GM18868 (cell line): Measurements from ENCODE around the gene DMD.
A peak's percentile ranks its signal among the peaks of the same experiment; 100 is the strongest.
"Not testable (repeated sequence)": the region's sequence is repeated elsewhere in the genome, so short reads cannot be mapped to it uniquely, and the experiment has no call there.

Experiments used
- ATAC-seq: cut with Tn5 transposase; IDR thresholded peaks from one replicate; pipeline ENCODE4 v1.9.1; 2021; ENCODE audit warnings: mild to moderate bottlenecking, moderate library complexity; ENCODE audit not compliant: unreplicated experiment

DMD gene

DNA sequence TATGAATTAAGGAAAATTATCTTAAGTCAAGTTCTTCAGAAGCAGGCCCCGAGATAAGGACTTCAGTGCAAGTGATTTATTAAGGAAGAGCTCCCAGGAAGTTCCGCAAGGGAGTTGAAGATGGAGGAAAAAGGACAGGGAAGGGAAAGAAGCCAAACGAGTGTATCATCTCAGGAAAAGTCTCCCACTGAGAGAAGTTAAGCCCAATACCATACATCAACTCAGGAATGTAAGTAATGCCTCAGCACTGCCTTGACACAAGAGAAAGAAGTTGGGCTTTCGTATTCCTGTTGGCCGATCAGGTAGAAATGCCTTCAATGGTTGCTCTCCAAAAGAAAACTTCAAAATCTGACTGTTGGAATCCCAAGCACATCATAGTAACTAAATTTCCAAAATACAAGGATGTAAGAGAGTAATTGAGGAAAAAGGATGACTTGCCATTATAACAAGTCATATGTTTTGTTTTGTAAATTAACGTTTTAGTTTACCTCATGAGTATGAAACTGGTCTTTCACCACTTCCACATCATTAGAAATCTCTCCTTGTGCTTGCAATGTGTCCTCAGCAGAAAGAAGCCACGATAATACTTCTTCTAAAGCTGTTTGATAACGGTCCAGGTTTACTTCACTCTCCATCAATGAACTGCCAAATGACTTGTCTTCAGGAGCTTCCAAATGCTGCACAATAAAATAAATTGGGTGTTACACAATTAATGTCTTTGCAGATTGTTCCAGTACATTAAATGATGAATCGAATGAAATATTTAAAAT, 566.7 kb downstream of the DMD start:
- ATAC-seq: no peak

DNA sequence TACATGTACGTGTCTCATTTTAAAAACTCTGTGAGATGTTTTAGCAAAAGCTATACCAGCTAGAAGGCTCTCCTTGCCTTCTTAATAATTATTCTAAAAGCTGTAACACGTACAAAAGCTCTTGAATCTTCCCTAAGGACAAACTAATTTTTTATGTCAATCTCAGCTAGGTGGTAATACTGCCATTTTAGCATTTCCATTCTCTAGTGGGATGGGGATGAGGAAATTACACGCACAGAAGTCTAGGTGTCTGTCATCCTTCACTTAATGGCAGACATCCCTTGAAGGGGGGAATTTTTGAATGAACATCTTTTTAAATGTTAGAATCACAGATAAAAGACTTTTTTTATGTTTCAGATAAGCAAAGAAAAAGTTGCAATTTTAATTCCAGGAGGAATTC, 569.1 kb downstream of the DMD start:
- no peak for ATAC-seq

DNA sequence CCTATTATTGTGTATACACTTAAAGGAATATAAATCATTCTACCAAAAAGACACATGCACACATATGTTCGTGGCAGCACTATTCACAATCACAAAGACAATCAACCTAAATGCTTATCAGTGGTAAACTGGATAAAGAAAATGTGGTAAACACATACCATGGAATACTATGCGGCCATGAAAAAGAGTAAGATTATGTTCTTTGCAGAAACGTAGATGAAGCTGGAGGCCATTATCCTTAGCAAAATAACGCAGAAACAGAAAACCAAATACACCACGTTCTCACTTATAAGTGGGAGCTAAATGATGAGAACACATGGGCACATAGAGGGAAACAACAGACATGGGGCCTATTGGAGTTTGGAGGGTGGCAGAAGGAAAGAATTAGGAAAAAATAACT, 593.2 kb downstream of the DMD start:
- ATAC-seq: no peak

DNA sequence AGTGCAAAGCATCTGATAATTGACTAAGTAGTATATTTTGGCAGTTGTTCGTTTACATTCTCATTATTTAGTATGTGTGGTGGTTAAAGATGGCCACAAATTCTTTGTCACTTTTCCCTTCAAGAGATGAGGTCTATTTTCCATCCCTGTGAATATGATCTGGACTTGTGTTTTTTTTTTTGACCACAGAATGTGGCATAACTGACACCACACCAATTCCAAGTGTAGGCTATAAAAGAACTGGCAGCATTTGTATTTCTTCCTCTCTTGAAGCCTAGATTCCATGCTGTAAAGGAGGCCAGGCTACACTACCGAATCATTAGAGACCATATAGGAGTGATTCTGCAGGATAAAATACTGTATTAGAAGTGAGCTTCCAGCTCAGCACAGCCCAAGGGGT, 596.6 kb downstream of the DMD start:
- ATAC-seq: no peak

DNA sequence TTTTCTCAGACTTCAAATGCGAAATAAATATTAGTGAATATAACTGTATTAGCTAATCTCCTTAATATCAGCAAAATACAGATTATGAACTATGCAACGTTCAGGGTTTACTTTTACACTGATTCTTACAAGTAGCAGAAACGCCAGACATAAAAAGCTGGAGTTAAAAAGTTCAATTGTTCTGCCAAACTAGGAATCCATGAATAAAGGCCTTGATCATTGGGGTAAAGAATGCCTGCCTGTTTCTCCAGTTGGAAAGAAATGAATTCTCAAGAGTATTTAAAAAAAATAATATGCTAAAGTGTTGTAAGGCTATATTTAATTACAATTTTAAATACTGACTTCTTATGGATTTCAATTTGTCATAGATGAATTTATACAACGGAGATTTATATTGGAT, 612.2 kb downstream of the DMD start:
- no peak for ATAC-seq

DNA sequence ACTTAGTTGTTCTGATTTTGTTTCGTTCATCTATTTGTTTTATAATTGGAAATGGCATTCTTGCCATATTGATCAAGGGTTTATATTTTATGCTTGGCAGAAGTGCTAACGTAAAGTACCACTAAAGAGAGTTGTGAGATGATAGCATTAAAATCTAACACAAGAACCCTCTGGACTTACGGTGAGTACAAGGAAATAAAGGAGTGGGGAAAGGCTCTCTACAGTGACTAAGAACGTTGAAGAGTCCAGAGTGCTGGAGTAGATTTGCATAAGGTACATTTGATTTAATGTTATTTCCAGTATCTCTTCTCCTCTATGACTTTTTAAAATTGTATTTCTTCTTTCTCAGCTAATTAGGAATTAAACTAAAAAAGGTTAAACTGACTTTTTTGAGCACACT, 612.6 kb downstream of the DMD start:
- ATAC-seq: no peak

DNA sequence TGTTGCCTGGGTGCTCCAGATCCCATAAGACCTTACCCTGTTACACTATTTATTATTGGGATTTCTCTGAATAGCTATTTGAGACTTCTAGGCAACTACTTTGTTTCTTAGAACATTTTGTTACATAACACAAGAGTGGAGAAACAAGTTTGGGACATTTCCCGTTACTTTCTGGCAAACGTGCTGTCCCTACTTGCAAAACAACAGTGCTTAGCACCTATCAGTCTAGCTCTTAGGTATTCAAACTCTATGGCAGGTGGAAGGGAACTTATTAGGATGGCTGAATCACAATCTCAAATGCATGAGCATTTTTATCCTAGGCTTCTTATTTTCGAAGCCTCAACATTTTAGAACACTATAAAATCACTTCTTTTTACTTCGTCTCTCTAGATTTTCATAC, 613.6 kb downstream of the DMD start:
- no peak for ATAC-seq

DNA sequence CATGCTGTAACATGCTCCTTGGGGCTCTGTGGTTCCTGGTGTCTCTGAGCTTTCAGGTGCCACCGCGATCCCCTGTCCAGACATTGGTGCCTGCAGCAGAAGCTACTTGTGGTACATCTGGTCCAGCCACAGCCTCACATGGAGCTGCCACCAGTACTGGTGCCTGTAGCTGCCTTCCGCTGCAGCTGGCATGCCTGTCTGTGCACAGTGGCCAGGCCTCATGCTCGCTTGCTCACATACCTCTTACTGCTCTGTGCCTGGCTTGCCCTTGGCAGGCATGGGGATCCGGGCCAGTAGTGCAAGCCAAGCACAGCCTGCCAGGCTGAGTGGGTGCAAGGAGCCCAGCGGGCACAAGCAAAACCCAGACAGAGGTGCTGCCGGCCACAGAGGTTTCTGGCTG, 618.6 kb downstream of the DMD start:
- no peak for ATAC-seq

DNA sequence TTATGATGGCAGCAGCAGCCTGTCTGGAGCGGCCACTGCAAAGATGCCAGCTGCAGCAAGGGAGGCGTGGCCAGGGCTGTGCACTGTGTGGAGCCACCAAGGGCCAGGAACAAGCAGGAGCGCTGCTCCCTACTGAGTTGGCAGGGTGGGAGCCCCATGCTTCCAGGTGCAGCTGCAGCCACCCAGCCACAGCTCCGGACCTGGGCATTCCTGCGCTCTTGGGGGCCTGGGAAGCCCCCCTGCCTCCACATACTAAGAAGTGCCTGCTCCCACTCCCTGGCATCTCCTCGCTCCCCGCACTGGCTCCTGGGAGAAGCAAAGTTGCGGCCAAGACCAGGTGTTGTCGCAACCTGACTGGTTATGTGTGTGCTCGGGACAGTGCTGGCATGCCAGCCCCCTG, 619.8 kb downstream of the DMD start:
- ATAC-seq: no peak

DNA sequence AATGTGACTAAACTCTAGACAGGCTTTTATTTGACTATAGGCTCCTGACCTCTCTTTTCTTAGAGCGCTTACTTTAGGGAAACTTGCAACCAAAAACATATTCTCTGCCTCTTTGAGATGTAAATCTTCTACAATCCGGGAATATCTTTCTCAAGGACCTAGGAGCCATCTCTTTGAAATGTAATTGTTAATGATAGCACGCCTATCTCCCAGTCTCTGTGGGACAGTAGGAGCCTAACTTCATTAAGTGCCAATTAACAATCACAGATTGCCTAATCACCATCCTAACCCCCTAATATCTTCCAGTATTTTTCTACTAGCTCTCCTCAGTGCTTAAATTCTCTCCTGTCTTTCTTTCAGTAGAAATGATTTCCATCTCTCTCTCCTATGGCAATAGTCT, 628.6 kb downstream of the DMD start:
- no peak for ATAC-seq

DNA sequence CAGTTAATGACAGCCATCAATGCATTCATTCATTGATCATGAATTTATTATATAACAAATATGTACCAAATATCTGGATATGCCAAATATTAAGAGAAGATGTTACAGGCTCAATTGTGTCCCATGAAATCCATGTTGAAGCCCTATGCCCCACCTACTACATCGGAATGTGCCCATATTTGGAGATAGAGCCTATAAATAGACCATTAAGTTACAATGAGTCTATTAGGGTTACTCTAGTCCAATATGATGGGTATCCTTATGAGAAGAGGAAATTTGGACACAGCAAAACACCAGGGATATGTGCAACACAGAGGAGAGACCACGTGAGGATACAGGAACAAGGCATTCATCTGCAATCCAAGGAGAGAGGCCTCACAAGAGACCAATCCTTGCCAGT, 634.5 kb downstream of the DMD start:
- ATAC-seq: no peak

DNA sequence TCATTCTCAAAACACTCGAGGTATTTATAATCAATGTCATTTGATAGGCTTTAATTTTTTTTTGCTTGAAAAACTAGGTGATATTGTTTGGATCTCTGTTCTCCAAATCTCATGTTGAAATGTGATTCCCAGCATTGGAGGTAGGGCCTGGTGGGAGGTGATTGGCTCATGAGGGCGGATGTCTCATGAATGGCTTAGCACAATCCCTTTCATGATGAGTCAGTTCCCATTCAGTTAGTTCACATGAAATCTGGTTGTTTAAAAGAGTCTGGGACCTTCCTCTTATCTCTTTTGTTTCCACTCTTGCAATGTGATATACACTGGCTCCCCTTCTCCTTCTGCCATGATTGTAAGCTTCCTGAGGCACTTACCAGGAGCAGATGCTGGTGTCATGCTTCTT, 638.7 kb downstream of the DMD start:
- no peak for ATAC-seq

DNA sequence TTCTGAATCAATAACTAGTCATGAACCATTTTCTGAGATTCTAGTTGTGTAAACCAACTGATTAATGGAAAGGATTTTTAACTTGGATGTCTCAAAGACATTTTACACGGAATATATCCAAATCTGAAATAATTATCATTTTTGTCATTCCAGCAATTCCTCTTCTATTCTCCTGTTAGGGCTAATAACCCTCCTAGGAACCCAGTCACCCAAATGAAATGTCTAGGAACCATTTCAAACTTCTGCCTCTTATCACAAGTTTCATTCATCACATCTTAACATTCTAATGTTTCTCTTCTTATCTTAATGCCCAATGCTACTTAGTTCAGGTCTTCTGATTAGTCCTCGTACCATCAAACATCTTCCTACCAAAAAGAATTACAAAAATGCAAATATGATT, 639.8 kb downstream of the DMD start:
- ATAC-seq: no peak

DNA sequence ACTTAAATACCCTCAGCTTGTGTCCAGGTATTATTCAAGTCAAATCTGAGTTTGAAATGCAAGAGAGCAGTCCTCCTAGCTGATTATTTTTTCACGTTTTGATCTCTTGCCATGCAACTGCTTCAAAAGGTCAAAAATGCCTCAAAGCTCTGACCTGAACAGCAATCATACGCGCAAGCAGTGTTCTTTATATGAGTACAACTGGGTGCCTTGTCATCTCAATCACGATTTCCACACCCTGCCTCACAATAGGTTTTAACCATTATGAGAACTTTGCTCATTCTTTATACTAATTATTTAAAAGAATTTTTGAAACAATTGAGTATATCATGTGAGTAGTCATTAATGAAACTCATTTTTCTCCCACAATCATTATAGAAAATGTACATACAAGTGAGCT, 649.1 kb downstream of the DMD start:
- ATAC-seq: no peak

DNA sequence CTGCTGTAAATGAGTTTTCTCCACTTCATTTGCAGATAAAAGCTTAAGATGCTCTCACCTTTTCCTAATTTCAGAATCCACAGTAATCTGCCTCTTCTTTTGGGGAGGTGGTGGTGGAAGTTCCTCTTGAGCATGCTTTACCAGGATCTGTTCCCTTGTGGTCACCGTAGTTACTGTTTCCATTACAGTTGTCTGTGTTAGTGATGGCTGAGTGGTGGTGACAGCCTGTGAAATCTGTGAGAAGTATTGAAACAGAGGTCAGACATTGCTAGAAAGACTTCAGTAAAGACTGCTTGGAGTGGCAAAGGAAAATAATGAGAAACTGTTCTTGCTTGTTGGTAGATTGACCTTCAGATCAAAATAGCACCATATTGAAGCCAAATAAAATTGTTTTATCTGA, 666.2 kb downstream of the DMD start:
- ATAC-seq: no peak

DNA sequence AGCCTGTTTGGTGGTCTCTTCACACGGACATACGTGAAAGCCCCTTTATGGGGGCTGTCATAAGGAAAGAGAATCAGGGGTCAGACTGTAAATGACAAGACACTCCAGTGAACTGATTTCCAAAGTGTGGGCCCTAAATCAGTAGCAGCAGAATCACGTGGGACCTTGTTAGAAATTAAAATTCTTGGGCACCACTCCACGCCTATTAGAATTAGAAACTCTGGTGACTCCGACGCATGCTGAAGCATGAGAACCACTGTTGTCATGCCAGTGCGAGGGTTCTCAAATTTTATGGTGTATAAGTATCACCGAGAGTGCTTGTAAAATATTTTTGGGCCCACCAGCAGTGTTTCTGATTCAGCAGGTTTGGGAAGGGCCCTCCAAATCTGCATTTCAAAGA, 672.8 kb downstream of the DMD start:
- no peak for ATAC-seq

DNA sequence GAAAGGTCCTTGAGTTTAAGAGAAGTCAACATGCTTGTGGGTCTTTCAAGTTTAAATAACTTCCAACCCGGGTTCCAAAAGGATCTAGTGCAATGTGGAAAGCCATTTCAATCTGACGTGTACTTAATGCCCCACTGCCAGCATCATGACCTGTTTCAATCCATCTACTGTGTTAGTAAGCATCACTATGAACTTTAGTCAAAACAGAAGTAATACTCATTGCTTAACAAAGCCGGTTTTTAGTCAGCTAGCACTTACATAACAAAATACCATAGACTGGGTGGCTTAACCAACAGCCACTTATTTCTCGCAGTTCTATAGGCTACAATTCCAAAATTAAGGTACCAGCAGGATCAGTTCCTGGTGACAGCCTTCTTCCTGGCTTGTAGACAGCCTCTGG, 677.5 kb downstream of the DMD start:
- peak; percentile 94 for ATAC-seq

DNA sequence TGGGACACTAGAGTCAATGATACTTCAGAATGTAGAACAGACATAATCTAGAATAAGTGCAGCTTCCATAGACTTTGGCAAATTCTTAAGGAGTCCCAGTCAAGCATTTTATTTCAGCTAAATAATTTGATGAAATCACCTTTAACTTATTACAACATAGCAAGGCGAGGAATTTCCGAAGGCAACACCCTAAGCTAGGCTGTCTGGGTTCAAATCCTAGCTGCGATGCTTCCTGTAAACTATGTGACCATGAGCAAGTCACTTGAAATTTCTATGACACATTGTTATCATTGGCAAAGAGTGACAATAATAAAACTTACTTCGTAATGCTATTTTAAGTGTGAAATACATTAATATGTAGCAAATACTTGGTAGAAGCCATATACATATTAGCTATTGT, 679.1 kb downstream of the DMD start:
- no peak for ATAC-seq

DNA sequence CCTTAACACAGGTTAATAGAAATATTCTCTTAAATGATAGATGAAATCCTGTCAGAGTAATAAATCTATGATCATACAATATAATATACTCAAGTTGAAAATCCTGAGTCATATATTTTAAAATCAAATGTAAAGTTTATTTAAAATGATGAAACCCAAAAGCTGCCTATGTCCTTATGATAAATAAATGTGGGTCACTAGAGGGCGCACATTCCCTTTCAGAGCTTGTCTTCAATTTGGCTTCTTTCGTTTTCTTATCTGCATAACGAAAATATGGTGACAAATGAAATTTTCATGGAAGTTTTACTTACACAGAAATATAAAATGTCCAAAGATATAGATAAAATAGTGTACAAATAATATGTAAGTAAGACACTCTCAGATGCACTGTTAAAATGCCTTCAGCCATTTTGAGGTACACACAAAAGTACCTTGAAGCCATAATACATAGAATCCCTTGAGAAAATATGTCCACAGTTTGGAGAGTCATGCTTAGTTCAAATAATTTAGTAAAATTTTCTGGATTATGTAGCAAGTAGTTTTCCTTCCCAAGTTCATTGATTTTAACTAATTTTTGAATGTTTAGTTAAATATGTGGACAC, 680.4 kb downstream of the DMD start:
- no peak for ATAC-seq

DNA sequence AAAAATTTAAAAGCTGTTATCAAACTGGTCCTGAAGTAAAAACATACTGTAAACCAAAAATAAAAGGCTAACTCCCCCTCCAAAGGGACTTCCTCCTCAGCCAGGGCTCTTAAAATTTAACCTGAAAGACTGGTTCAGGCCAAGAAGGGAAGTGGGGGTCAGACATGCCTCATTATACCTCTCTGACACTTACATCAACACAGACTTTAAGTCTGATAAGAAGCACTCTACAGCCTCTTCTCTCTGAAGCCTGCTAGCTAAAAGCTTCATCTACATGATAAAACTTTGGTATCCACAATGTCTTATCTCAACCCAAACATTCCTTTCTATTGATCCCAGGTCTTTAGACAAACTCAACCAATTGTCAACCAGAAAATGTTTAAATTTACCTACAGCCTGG, 682.9 kb downstream of the DMD start:
- ATAC-seq: not testable (repeated sequence)

DNA sequence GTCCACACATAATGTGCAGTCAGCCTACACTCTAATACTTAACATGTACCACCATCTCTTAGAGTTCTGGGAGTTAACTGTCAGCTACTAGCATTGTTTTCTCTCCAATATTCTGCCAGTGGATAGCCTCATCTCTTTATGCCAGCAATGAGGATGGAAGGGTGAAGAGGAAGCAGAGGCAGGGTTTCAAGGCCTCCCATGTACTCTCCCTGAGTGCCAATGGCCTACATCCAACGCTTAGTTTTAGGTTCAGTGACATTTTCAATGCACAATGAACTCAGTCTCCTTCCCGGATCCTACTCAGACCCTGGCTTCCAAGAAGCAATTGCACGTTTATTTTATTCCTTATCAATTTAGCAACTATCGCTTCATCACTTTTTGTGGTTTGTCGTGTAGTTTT, 686.1 kb downstream of the DMD start:
- ATAC-seq: no peak

DNA sequence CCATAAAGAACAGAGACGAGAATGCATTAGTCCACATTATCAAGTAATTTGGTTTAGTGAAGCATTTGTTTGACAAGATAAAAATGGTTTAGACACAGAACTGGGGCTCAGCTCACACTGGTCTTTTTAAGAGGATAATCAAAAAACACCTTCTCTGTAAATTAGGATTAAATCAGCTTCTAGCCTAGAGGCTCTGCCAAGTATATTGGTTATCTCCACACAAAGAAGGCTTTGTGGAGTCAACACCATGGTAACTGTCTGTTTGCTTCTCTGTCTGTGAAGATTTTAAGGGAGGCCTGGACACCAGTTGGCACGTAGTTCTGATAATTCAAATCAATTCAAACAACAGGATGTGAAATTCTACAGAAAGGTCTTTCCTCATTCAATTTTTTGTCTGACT, 687.0 kb downstream of the DMD start:
- ATAC-seq: no peak

DNA sequence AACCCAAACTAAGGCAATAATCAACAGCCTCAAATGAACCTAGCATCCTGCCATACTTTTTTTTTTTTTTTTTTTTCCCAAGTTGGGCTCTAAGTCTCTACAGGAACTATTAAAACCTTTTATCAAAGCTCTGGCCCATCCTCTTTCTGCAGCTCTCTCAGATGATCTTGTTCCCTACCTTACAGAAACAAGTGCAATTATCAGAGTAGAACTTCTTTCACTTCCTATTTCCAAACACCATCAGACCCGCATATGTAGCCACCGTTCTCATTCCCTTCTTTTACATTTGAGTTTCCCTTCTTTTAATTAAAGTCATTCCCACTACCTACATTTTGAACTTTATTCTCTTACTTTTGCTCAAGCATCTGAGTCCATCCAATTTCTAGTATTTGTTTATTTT, 690.6 kb downstream of the DMD start:
- ATAC-seq: peak; percentile 67
